Adipocyte (in vitro differentiated cells): Measurements from ENCODE around the gene PID1.

Experiments
- DNase-seq: peaks from one replicate; pipeline ENCODE4 v3.0.0-alpha.2; 2015; ENCODE audit warnings: low read depth
- H3K27me3 ChIP-seq: replicated peaks from 2 replicates; pipeline ENCODE4 v1.7.0; 2013; ENCODE audit warnings: mild to moderate bottlenecking, low read length, moderate library complexity; ENCODE audit not compliant: control insufficient read depth, insufficient read depth
- H3K36me3 ChIP-seq: 2 replicates; pipeline ENCODE4 v1.7.0; 2013; ENCODE audit warnings: low read length, mild to moderate bottlenecking, moderate library complexity; ENCODE audit not compliant: control insufficient read depth, insufficient read depth, severe bottlenecking
- H3K4me1 ChIP-seq: 2 replicates; pipeline ENCODE4 v1.7.0; 2013; ENCODE audit warnings: mild to moderate bottlenecking, low read length, moderate library complexity; ENCODE audit not compliant: control insufficient read depth, insufficient read depth
- H3K4me3 ChIP-seq: 2 replicates; pipeline ENCODE4 v1.7.0; 2013; ENCODE audit warnings: mild to moderate bottlenecking, low read length, moderate library complexity
- H3K9ac ChIP-seq: 2 replicates; pipeline ENCODE4 v1.7.0; 2013; ENCODE audit warnings: mild to moderate bottlenecking, low read length, moderate library complexity
- H3K9me3 ChIP-seq: 2 replicates; pipeline ENCODE4 v1.7.0; 2013; ENCODE audit warnings: mild to moderate bottlenecking, low read length, moderate library complexity; ENCODE audit not compliant: control insufficient read depth

Gene PID1

GRCh38 chr2:229164545-229165249 is 106.4 kb downstream of the PID1 start:
- Histone ChIP-seq H3K9me3 (no peaks in the 10 kb centered on the region), H3K9ac (no peak overlapping the region), H3K4me1 (peaks cover 9% of the 10 kb centered on the region), H3K36me3 (no peaks in the 10 kb centered on the region), H3K27me3 (no peaks in the 10 kb centered on the region), H3K4me3 (no peak overlapping the region)
- DNase-seq = no peak

- DNase-seq = no peak
- H3K9me3 ChIP-seq = no peaks in the 10 kb centered on the region
- peaks cover under 1% of the 10 kb centered on the region for H3K4me1 ChIP-seq
Measured at GRCh38 chr2:229163893-229164292, 107.2 kb downstream of the PID1 start.

GRCh38 chr2:229162015-229162414 is 109.1 kb downstream of the PID1 start:
- Histone ChIP-seq H3K36me3 (no peaks in the 10 kb centered on the region), H3K4me3 (no peak overlapping the region), H3K27me3 (no peaks in the 10 kb centered on the region), H3K9me3 (no peaks in the 10 kb centered on the region), H3K9ac (no peak overlapping the region), H3K4me1 (no peaks in the 10 kb centered on the region)
- DNase-seq = no peak

More at GRCh38 chr2:229163893-229164292, 107.2 kb downstream of the PID1 start:
- H3K9ac ChIP-seq = no peak overlapping the region
- no peaks in the 10 kb centered on the region for H3K36me3 ChIP-seq
- no peaks in the 10 kb centered on the region for H3K27me3 ChIP-seq
- no peak overlapping the region for H3K4me3 ChIP-seq

- no peak for DNase-seq
- no peaks in the 10 kb centered on the region for H3K36me3 ChIP-seq
- H3K4me3 ChIP-seq = no peak overlapping the region
Measured at GRCh38 chr2:229160984-229161383, 110.1 kb downstream of the PID1 start.

GRCh38 chr2:229160180-229160579 is 110.9 kb downstream of the PID1 start:
- Histone ChIP-seq H3K9me3 (no peaks in the 10 kb centered on the region), H3K9ac (no peak overlapping the region), H3K4me3 (no peak overlapping the region), H3K36me3 (no peaks in the 10 kb centered on the region), H3K27me3 (no peaks in the 10 kb centered on the region), H3K4me1 (no peaks in the 10 kb centered on the region)
- DNase-seq = no peak

More at GRCh38 chr2:229160984-229161383, 110.1 kb downstream of the PID1 start:
- no peak overlapping the region for H3K9ac ChIP-seq
- H3K27me3 ChIP-seq = no peaks in the 10 kb centered on the region
- no peaks in the 10 kb centered on the region for H3K4me1 ChIP-seq
- no peaks in the 10 kb centered on the region for H3K9me3 ChIP-seq

GRCh38 chr2:229159405-229159804 is 111.7 kb downstream of the PID1 start:
- no peaks in the 10 kb centered on the region for H3K9me3 ChIP-seq
- H3K27me3 ChIP-seq = no peaks in the 10 kb centered on the region
- H3K4me3 ChIP-seq = no peak overlapping the region
- no peak overlapping the region for H3K9ac ChIP-seq
- DNase-seq = no peak
- H3K36me3 ChIP-seq = no peaks in the 10 kb centered on the region
- no peaks in the 10 kb centered on the region for H3K4me1 ChIP-seq

GRCh38 chr2:229154381-229154780 is 116.7 kb downstream of the PID1 start:
- no peaks in the 10 kb centered on the region for H3K36me3 ChIP-seq
- no peaks in the 10 kb centered on the region for H3K9me3 ChIP-seq
- no peaks in the 10 kb centered on the region for H3K4me1 ChIP-seq
- no peak for DNase-seq
- H3K9ac ChIP-seq = no peak overlapping the region
- no peak overlapping the region for H3K4me3 ChIP-seq
- H3K27me3 ChIP-seq = no peaks in the 10 kb centered on the region

- Histone ChIP-seq H3K27me3 (no peaks in the 10 kb centered on the region), H3K9ac (no peak overlapping the region), H3K36me3 (no peaks in the 10 kb centered on the region), H3K4me1 (no peaks in the 10 kb centered on the region), H3K9me3 (no peaks in the 10 kb centered on the region), H3K4me3 (no peak overlapping the region)
- DNase-seq = no peak
Measured at GRCh38 chr2:229153951-229154350, 117.1 kb downstream of the PID1 start.

GRCh38 chr2:229153267-229153666 is 117.8 kb downstream of the PID1 start:
- H3K36me3 ChIP-seq = no peaks in the 10 kb centered on the region
- H3K4me3 ChIP-seq = no peak overlapping the region
- no peaks in the 10 kb centered on the region for H3K9me3 ChIP-seq
- no peak for DNase-seq
- no peaks in the 10 kb centered on the region for H3K27me3 ChIP-seq
- H3K4me1 ChIP-seq = no peaks in the 10 kb centered on the region
- H3K9ac ChIP-seq = no peak overlapping the region

GRCh38 chr2:229152674-229153073 is 118.4 kb downstream of the PID1 start:
- Histone ChIP-seq H3K9me3 (no peaks in the 10 kb centered on the region), H3K4me3 (no peak overlapping the region), H3K36me3 (no peaks in the 10 kb centered on the region), H3K4me1 (no peaks in the 10 kb centered on the region), H3K9ac (no peak overlapping the region), H3K27me3 (no peaks in the 10 kb centered on the region)
- DNase-seq = no peak

- no peaks in the 10 kb centered on the region for H3K4me1 ChIP-seq
- no peaks in the 10 kb centered on the region for H3K27me3 ChIP-seq
- no peaks in the 10 kb centered on the region for H3K36me3 ChIP-seq
- peaks cover 5% of the 10 kb centered on the region for H3K9me3 ChIP-seq
- H3K9ac ChIP-seq = no peak overlapping the region
- no peak for DNase-seq
- H3K4me3 ChIP-seq = no peak overlapping the region
Measured at GRCh38 chr2:229150317-229150716, 120.8 kb downstream of the PID1 start.
